HG03520 (cell line): ENCODE measurements around the gene POC1A.
"Not testable (repeated sequence)": the region's sequence is repeated elsewhere in the genome, so short reads cannot be mapped to it uniquely, and the experiment has no call there.

Experiments used
- ATAC-seq: cut with Tn5 transposase; IDR thresholded peaks from one replicate; pipeline ENCODE4 v1.9.1; 2021; ENCODE audit warnings: mild to moderate bottlenecking, moderate library complexity; ENCODE audit not compliant: unreplicated experiment

The POC1A gene

GRCh38 chr3:52184690-52185089, 30.5 kb upstream of the POC1A start:
- ATAC-seq, result no peak

- ATAC-seq, result no peak
Observed at GRCh38 chr3:52183786-52184445, 29.7 kb upstream of the POC1A start.

GRCh38 chr3:52182691-52183090, 28.5 kb upstream of the POC1A start:
- ATAC-seq, result no peak

GRCh38 chr3:52182196-52182595, 28.0 kb upstream of the POC1A start:
- ATAC-seq, result no peak

- no peak for ATAC-seq
Observed at GRCh38 chr3:52181543-52181942, 27.3 kb upstream of the POC1A start.

- ATAC-seq, result no peak
Observed at GRCh38 chr3:52178537-52178936, 24.3 kb upstream of the POC1A start.

- not testable (repeated sequence) for ATAC-seq
Observed at GRCh38 chr3:52178126-52178525, 23.9 kb upstream of the POC1A start.

GRCh38 chr3:52177701-52178042, 23.4 kb upstream of the POC1A start:
- no peak for ATAC-seq

- ATAC-seq, result no peak
Observed at GRCh38 chr3:52176951-52177700, 22.9 kb upstream of the POC1A start.

GRCh38 chr3:52176180-52176752, 22.0 kb upstream of the POC1A start:
- no peak for ATAC-seq

GRCh38 chr3:52175416-52176179, 21.4 kb upstream of the POC1A start:
- no peak for ATAC-seq

GRCh38 chr3:52174896-52175295, 20.7 kb upstream of the POC1A start:
- ATAC-seq, result no peak

- no peak for ATAC-seq
Observed at GRCh38 chr3:52173101-52173500, 18.9 kb upstream of the POC1A start.

- no peak for ATAC-seq
Observed at GRCh38 chr3:52172262-52172757, 18.1 kb upstream of the POC1A start.

GRCh38 chr3:52171514-52172261, 17.5 kb upstream of the POC1A start:
- no peak for ATAC-seq

GRCh38 chr3:52170217-52170616, 16.0 kb upstream of the POC1A start:
- not testable (repeated sequence) for ATAC-seq

GRCh38 chr3:52167240-52167639, 13.0 kb upstream of the POC1A start:
- no peak for ATAC-seq

- no peak for ATAC-seq
Observed at GRCh38 chr3:52162250-52162872, 8.1 kb upstream of the POC1A start.

- no peak for ATAC-seq
Observed at GRCh38 chr3:52159503-52159902, 5.3 kb upstream of the POC1A start.

GRCh38 chr3:52155912-52156311, 1.7 kb upstream of the POC1A start:
- no peak for ATAC-seq
